Measurements from ENCODE around the gene CHURC1. TPM values are rescaled to one million over a fixed set of nuclear protein-coding genes. Genes with fewer than 3 reads are reported as not detected.

CHURC1 gene
- total and polyA plus RNA-seq, 2 of the 13 experiments (the other 11 are each of a cell fraction or from before 2014, with no cell fraction given): 41.1 to 74.4 TPM

DNA sequence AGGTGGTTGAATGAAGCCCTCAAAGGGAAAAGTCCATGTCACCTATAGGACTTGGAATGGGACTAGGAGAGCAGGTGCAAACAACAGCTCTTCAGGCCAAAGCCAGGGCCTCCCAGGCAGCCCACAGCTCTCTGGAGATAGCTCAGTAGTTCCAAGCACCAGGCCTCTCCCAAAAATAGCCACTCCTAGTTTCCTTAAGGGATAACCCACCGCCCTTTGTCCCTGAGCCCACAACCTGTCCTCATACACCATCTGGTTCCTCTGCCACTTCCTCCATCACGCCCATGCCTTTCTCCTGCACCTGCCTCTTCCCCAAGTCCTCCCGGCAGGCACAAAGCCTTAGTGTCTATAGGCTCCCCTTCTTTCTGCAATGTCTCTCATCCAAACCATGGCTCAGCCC lies 55.8 kb downstream of the CHURC1 start:
- no peak for DNase-seq (ENCODE audit: low spot score)
- in situ Hi-C loops (cut with HindIII; ENCODE audit: extremely low pct_ligation_motif_present, low pct_unique_long_range_greater_than_20kb) (no loop called here), intact Hi-C loops (cut with micrococcal nuclease; ENCODE audit: unreplicated experiment) (no loop called here)
- no peak overlapping the region for H3K27ac ChIP-seq (ENCODE audit: extremely low read length, insufficient read depth, low read length)
- H3K4me2 ChIP-seq (ENCODE audit: low read depth, low read length): no peak overlapping the region
- no TSS peak for BruUV-seq (replicated peaks)
- TF ChIP-seq KLF13 (CRISPR knock-in tag; IDR thresholded peaks at IDR 0.05) (no peak), ATF7 (IDR thresholded peaks at IDR 0.05) (no peak), ATF7 (CRISPR knock-in tag; IDR thresholded peaks at IDR 0.05) (no peak), ZNF670 (CRISPR knock-in tag; IDR thresholded peaks at IDR 0.05; ENCODE audit: borderline replicate concordance) (no peak), CENPT (CRISPR knock-in tag; IDR thresholded peaks at IDR 0.05; ENCODE audit: low read depth) (no peak), REXO4 (CRISPR knock-in tag; IDR thresholded peaks at IDR 0.05; ENCODE audit: borderline replicate concordance) (no peak), ZNF335 (CRISPR knock-in tag; IDR thresholded peaks at IDR 0.05) (no peak), NPAS2 (CRISPR knock-in tag; IDR thresholded peaks at IDR 0.05; ENCODE audit: borderline replicate concordance) (no peak)
- TF ChIP-seq, protein P1, sequence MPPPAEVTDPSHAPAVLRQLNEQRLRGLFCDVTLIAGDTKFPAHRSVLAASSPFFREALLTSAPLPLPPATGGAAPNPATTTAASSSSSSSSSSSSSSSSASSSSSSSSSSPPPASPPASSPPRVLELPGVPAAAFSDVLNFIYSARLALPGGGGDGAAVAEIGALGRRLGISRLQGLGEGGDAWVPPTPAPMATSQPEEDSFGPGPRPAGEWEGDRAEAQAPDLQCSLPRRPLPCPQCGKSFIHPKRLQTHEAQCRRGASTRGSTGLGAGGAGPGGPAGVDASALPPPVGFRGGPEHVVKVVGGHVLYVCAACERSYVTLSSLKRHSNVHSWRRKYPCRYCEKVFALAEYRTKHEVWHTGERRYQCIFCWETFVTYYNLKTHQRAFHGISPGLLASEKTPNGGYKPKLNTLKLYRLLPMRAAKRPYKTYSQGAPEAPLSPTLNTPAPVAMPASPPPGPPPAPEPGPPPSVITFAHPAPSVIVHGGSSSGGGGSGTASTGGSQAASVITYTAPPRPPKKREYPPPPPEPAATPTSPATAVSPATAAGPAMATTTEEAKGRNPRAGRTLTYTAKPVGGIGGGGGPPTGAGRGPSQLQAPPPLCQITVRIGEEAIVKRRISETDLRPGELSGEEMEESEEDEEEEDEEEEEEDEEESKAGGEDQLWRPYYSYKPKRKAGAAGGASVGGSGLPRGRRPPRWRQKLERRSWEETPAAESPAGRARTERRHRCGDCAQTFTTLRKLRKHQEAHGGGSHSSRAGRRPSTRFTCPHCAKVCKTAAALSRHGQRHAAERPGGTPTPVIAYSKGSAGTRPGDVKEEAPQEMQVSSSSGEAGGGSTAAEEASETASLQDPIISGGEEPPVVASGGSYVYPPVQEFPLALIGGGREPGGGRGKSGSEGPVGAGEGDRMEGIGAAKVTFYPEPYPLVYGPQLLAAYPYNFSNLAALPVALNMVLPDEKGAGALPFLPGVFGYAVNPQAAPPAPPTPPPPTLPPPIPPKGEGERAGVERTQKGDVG (CRISPR knock-in tag; IDR thresholded peaks at IDR 0.05; ENCODE audit: borderline replicate concordance): no peak
- TF ChIP-seq, protein P2, sequence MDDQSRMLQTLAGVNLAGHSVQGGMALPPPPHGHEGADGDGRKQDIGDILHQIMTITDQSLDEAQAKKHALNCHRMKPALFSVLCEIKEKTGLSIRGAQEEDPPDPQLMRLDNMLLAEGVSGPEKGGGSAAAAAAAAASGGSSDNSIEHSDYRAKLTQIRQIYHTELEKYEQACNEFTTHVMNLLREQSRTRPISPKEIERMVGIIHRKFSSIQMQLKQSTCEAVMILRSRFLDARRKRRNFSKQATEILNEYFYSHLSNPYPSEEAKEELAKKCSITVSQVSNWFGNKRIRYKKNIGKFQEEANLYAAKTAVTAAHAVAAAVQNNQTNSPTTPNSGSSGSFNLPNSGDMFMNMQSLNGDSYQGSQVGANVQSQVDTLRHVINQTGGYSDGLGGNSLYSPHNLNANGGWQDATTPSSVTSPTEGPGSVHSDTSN (CRISPR knock-in tag; IDR thresholded peaks at IDR 0.05; ENCODE audit: borderline replicate concordance): no peak
- TF ChIP-seq, protein P3, sequence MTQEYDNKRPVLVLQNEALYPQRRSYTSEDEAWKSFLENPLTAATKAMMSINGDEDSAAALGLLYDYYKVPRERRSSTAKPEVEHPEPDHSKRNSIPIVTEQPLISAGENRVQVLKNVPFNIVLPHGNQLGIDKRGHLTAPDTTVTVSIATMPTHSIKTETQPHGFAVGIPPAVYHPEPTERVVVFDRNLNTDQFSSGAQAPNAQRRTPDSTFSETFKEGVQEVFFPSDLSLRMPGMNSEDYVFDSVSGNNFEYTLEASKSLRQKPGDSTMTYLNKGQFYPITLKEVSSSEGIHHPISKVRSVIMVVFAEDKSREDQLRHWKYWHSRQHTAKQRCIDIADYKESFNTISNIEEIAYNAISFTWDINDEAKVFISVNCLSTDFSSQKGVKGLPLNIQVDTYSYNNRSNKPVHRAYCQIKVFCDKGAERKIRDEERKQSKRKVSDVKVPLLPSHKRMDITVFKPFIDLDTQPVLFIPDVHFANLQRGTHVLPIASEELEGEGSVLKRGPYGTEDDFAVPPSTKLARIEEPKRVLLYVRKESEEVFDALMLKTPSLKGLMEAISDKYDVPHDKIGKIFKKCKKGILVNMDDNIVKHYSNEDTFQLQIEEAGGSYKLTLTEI (CRISPR knock-in tag; conservative IDR thresholded peaks at IDR 0.05): no peak
- no peak for FAIRE-seq
- H3K4me3 ChIP-seq (replicated peaks in 1 of 3; ENCODE audit: insufficient read depth in 1 of 3, low read depth in 2 of 3, low read length in 3 of 3): no peak overlapping the region
- H3K36me3 ChIP-seq (replicated peaks in 1 of 2; ENCODE audit: control insufficient read depth in 1 of 2, insufficient read depth in 2 of 2, low read length in 2 of 2): no peaks in the 10 kb centered on the region
- H2AFZ ChIP-seq (ENCODE audit: low read length): no peak overlapping the region
- H4K20me1 ChIP-seq (ENCODE audit: insufficient read depth, low read length): no peaks in the 10 kb centered on the region
- no peaks in the 10 kb centered on the region for H3K79me2 ChIP-seq (ENCODE audit: insufficient read depth, low read length)
- CTCF ChIA-PET (ENCODE audit: low intra/inter-chr PET ratio, low total read pairs): no interaction called here
- POLR2A ChIA-PET: interaction anchor here (1.4 to 2.6 kb wide), 4 partner anchors 17 to 31 kb away, joined by 3 to 13 read pairs (median 4); partner anchors contain the start of genes FNTB and GPX2
- 85% methylated on average over 2 of the region's 3 CpGs for WGBS (ENCODE audit: low lambda C conversion rate)
- H3K9me3 ChIP-seq (ENCODE audit: low read length): no peaks in the 10 kb centered on the region
- ATAC-seq: no peak
- H3K4me1 ChIP-seq (ENCODE audit: insufficient read depth, low read length): peaks cover 31% of the 10 kb centered on the region
- no peaks in the 10 kb centered on the region; a peak in 1 of 5 replicates for H3K27me3 ChIP-seq (ENCODE audit: control insufficient read depth in 1 of 2, insufficient read depth in 2 of 2, low read length in 2 of 2)
- no peak overlapping the region for H3K9ac ChIP-seq (ENCODE audit: insufficient read depth, low read depth, low read length)
